Fibroblast of pulmonary artery (primary cell): Measurements from ENCODE around the gene SELENBP1.
A peak's percentile ranks its signal among the peaks of the same experiment; 100 is the strongest.

Experiments
- DNase-seq: peaks from one replicate; pipeline ENCODE4 v3.0.0-alpha.2; 2010; ENCODE audit warnings: low read depth
- H3K4me3 ChIP-seq: replicated peaks from 2 replicates; pipeline ENCODE4 v1.5.1; 2011; ENCODE audit warnings: low read depth, mild to moderate bottlenecking, control low read depth, low read length, moderate library complexity
- CTCF ChIP-seq: IDR thresholded peaks from 2 replicates; pipeline ENCODE4 v1.5.1; 2011; ENCODE audit warnings: mild to moderate bottlenecking, control low read depth, low read length, inconsistent platforms; ENCODE audit errors: missing control alignments

SELENBP1 gene

GRCh38 chr1:151406176-151406575, 33.7 kb upstream of the SELENBP1 start:
- TF ChIP-seq CTCF, result no peak
- no peak overlapping the region for H3K4me3 ChIP-seq
- no peak for DNase-seq

- no peak overlapping the region for H3K4me3 ChIP-seq
Observed at GRCh38 chr1:151405187-151405951, 32.9 kb upstream of the SELENBP1 start.

GRCh38 chr1:151403612-151404011, 31.1 kb upstream of the SELENBP1 start:
- no peak for TF ChIP-seq CTCF
- H3K4me3 ChIP-seq, result no peak overlapping the region
- no peak for DNase-seq

More at GRCh38 chr1:151405187-151405951, 32.9 kb upstream of the SELENBP1 start:
- no peak for DNase-seq
- no peak for TF ChIP-seq CTCF

- TF ChIP-seq CTCF, result no peak
- DNase-seq, result no peak
- no peak overlapping the region for H3K4me3 ChIP-seq
Observed at GRCh38 chr1:151402764-151403163, 30.3 kb upstream of the SELENBP1 start.

- no peak for DNase-seq
Observed at GRCh38 chr1:151401860-151402259, 29.4 kb upstream of the SELENBP1 start.

GRCh38 chr1:151401125-151401788, 28.8 kb upstream of the SELENBP1 start:
- peak; percentile 11 for DNase-seq
- no peak overlapping the region for H3K4me3 ChIP-seq
- no peak for TF ChIP-seq CTCF

More at GRCh38 chr1:151401860-151402259, 29.4 kb upstream of the SELENBP1 start:
- no peak overlapping the region for H3K4me3 ChIP-seq
- no peak for TF ChIP-seq CTCF
